Panc1 (cell line): ENCODE data around the gene BRI3BP.

Source experiments
- POLR2AphosphoS5 ChIP-seq: IDR thresholded peaks from 2 replicates; pipeline ENCODE4 v1.6.1; 2012; ENCODE audit warnings: mild to moderate bottlenecking, low read depth, low read length, moderate library complexity
- TCF7L2 ChIP-seq: IDR thresholded peaks from 2 replicates; pipeline ENCODE4 v1.6.1; 2011; ENCODE audit warnings: mild to moderate bottlenecking, low read depth, low read length, inconsistent platforms
- TF ChIP-seq, protein P1 (sequence below): fragments of 450-650 bp; IDR thresholded peaks from 2 replicates; pipeline ENCODE4 v1.5.1; 2017; ENCODE audit warnings: mild to moderate bottlenecking

DNA sequence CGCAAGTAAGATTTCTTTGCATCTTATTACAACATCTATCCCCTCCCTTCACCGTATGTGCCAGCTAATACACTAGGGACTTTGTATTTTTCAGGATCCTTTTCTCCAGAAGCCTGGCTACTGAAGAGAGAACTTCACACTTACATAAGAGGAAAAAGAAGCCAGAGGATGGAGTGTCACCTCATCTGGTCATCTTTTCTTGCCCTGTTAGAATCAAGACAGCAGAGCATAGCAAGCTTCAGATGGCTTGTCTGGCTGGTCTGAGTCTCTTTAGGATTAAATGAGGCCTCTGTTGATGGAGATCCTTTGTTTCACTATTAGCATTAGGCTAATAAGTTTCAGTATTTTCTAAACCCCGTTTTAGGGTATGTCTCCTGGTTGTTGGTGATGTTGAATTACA, 57.4 kb downstream of the BRI3BP start:
- TF ChIP-seq TCF7L2 (no peak), POLR2AphosphoS5 (no peak)
- TF ChIP-seq, protein P1, sequence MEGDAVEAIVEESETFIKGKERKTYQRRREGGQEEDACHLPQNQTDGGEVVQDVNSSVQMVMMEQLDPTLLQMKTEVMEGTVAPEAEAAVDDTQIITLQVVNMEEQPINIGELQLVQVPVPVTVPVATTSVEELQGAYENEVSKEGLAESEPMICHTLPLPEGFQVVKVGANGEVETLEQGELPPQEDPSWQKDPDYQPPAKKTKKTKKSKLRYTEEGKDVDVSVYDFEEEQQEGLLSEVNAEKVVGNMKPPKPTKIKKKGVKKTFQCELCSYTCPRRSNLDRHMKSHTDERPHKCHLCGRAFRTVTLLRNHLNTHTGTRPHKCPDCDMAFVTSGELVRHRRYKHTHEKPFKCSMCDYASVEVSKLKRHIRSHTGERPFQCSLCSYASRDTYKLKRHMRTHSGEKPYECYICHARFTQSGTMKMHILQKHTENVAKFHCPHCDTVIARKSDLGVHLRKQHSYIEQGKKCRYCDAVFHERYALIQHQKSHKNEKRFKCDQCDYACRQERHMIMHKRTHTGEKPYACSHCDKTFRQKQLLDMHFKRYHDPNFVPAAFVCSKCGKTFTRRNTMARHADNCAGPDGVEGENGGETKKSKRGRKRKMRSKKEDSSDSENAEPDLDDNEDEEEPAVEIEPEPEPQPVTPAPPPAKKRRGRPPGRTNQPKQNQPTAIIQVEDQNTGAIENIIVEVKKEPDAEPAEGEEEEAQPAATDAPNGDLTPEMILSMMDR: no peak
